ENCODE measurements around the gene CCDC171. TPM values are rescaled to one million over a fixed set of nuclear protein-coding genes. Genes with fewer than 3 reads are reported as not detected.

Gene CCDC171
- total RNA-seq, 1 experiment from 2014 or later, result 2.6 TPM

DNA sequence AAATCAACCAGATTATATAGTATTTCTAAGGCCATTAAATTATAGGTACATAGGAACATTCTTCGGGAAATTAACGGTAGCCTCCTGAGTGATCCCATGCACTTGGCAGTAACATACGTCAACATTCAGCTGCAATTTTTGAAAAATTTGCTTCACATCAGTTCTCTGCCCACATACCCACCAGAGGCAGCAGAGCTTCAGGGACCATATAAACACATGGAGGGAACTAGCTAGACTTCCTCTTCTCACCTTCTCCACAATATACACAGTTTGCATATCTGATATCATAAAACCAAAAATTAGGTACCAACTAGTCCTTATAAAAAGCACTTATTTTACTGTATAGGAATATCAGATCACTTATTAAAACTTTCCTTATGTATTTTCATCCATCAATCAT is 46.9 kb upstream of the CCDC171 start:
- intact Hi-C loops (cut with micrococcal nuclease), result no loop called here
- H3K79me2 ChIP-seq (ENCODE audit: insufficient read depth, low read length), result peaks cover 92% of the 10 kb centered on the region
- no peak for TF ChIP-seq POLR2AphosphoS5 (IDR thresholded peaks at IDR 0.05; ENCODE audit: low read depth, low read length)
- TF ChIP-seq, protein P1, sequence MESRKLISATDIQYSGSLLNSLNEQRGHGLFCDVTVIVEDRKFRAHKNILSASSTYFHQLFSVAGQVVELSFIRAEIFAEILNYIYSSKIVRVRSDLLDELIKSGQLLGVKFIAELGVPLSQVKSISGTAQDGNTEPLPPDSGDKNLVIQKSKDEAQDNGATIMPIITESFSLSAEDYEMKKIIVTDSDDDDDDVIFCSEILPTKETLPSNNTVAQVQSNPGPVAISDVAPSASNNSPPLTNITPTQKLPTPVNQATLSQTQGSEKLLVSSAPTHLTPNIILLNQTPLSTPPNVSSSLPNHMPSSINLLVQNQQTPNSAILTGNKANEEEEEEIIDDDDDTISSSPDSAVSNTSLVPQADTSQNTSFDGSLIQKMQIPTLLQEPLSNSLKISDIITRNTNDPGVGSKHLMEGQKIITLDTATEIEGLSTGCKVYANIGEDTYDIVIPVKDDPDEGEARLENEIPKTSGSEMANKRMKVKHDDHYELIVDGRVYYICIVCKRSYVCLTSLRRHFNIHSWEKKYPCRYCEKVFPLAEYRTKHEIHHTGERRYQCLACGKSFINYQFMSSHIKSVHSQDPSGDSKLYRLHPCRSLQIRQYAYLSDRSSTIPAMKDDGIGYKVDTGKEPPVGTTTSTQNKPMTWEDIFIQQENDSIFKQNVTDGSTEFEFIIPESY (IDR thresholded peaks at IDR 0.05; ENCODE audit: extremely low read depth, insufficient replicate concordance, low read length), result no peak
- TF ChIP-seq, protein P2, sequence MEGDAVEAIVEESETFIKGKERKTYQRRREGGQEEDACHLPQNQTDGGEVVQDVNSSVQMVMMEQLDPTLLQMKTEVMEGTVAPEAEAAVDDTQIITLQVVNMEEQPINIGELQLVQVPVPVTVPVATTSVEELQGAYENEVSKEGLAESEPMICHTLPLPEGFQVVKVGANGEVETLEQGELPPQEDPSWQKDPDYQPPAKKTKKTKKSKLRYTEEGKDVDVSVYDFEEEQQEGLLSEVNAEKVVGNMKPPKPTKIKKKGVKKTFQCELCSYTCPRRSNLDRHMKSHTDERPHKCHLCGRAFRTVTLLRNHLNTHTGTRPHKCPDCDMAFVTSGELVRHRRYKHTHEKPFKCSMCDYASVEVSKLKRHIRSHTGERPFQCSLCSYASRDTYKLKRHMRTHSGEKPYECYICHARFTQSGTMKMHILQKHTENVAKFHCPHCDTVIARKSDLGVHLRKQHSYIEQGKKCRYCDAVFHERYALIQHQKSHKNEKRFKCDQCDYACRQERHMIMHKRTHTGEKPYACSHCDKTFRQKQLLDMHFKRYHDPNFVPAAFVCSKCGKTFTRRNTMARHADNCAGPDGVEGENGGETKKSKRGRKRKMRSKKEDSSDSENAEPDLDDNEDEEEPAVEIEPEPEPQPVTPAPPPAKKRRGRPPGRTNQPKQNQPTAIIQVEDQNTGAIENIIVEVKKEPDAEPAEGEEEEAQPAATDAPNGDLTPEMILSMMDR (IDR thresholded peaks at IDR 0.05 in 2 of 3, conservative IDR thresholded peaks at IDR 0.05 in 1 of 3; ENCODE audit: borderline replicate concordance in 1 of 3, insufficient read depth in 1 of 3, low read depth in 2 of 3, low read length in 2 of 3), result no peak
- no peak for TF ChIP-seq CEBPB (IDR thresholded peaks at IDR 0.05; ENCODE audit: low read depth)
- TF ChIP-seq EGR1 (IDR thresholded peaks at IDR 0.05; ENCODE audit: low read depth), result no peak
- TF ChIP-seq ZNF274 (IDR thresholded peaks at IDR 0.05; ENCODE audit: low read depth, low read length), result no peak
- TF ChIP-seq TCF7L2 (IDR thresholded peaks at IDR 0.05; ENCODE audit: borderline replicate concordance, extremely low read depth, insufficient read depth, insufficient read length), result no peak
- TF ChIP-seq JUND (IDR thresholded peaks at IDR 0.05), result no peak
- TF ChIP-seq EZH2phosphoT487 (IDR thresholded peaks at IDR 0.05; ENCODE audit: borderline replicate concordance), result no peak
- TF ChIP-seq, protein P3, sequence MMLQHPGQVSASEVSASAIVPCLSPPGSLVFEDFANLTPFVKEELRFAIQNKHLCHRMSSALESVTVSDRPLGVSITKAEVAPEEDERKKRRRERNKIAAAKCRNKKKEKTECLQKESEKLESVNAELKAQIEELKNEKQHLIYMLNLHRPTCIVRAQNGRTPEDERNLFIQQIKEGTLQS (IDR thresholded peaks at IDR 0.05), result no peak
- no peak for TF ChIP-seq ELF1 (IDR thresholded peaks at IDR 0.05; ENCODE audit: borderline replicate concordance, low read depth)
- TF ChIP-seq RAD21 (IDR thresholded peaks at IDR 0.05; ENCODE audit: low read depth), result no peak
- TF ChIP-seq CBX3 (IDR thresholded peaks at IDR 0.05; ENCODE audit: low read depth), result no peak
- TF ChIP-seq SRF (IDR thresholded peaks at IDR 0.05; ENCODE audit: low read depth), result no peak
- no peak for TF ChIP-seq POLR2A (IDR thresholded peaks at IDR 0.05; ENCODE audit: borderline replicate concordance, extremely low read depth, insufficient read depth, insufficient read length)
- no peak for TF ChIP-seq SIN3A (IDR thresholded peaks at IDR 0.05; ENCODE audit: low read depth)
- no peak for TF ChIP-seq SP1 (IDR thresholded peaks at IDR 0.05; ENCODE audit: low read depth)
- TF ChIP-seq YY1 (IDR thresholded peaks at IDR 0.05; ENCODE audit: extremely low read depth, insufficient replicate concordance, low read depth, low read length), result no peak
- no peak for TF ChIP-seq EZH2 (IDR thresholded peaks at IDR 0.05)
- TF ChIP-seq, protein P4, sequence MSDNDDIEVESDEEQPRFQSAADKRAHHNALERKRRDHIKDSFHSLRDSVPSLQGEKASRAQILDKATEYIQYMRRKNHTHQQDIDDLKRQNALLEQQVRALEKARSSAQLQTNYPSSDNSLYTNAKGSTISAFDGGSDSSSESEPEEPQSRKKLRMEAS (IDR thresholded peaks at IDR 0.05), result no peak

More for the DNA sequence above, 46.9 kb upstream of the CCDC171 start:
- no TSS peak for BruUV-seq (replicated peaks)
- Histone ChIP-seq H3K9me2 (ENCODE audit: insufficient read depth) (no peaks in the 10 kb centered on the region), H3K9ac (ENCODE audit: low read length) (no peak overlapping the region), H3K36me3 (ENCODE audit: control insufficient read depth in 1 of 2, insufficient read depth in 2 of 2, low read length in 2 of 2) (peaks cover 32 to 40% of the 10 kb centered on the region in 2 experiments), H2AFZ (ENCODE audit: low read depth, low read length, poor library complexity, severe bottlenecking) (no peak overlapping the region), H3K27me3 (ENCODE audit: insufficient read depth, low read length) (no peaks in the 10 kb centered on the region), H3K4me3 (replicated peaks in 1 of 2; ENCODE audit: low read depth in 1 of 2, low read length in 2 of 2) (no peak overlapping the region), H4K20me1 (ENCODE audit: insufficient read depth) (0 out of 2 replicates have a peak, but pooled peaks cover 1% of the 10 kb centered on the region), H3K9me3 (ENCODE audit: control insufficient read depth in 1 of 2, insufficient read depth in 1 of 2, low read depth in 1 of 2, low read length in 2 of 2) (no peaks in the 10 kb centered on the region), H3K27ac (ENCODE audit: low read depth, low read length) (no peak overlapping the region), H3K4me2 (ENCODE audit: low read length) (no peak overlapping the region), H3K4me1 (ENCODE audit: control insufficient read depth in 1 of 2, insufficient read depth in 2 of 2, low read length in 2 of 2) (peaks cover 3 to 7% of the 10 kb centered on the region in 2 experiments; a peak in 2 of 4 replicates)
- RAD21 ChIA-PET (ENCODE audit: low non-redundant PET in 1 of 2, low total read pairs in 2 of 2, uncharacterized antibody in 2 of 2, unreplicated experiment in 2 of 2), result no interaction called here
- CTCF ChIA-PET, result no interaction called here
- POLR2A ChIA-PET, result no interaction called here
- DNase-seq (ENCODE audit: low read depth, low spot score) (no peak), ATAC-seq (no peak)
